Measurements from ENCODE around the gene CDNF.

The CDNF gene

GRCh38 chr10:14800397-14800796, 37.4 kb downstream of the CDNF start:
- H3K27ac ChIP-seq (ENCODE audit: insufficient read depth, low read depth, low read length, poor library complexity, severe bottlenecking): no peak overlapping the region
- no peaks in the 10 kb centered on the region for H3K36me3 ChIP-seq (ENCODE audit: control insufficient read depth, insufficient read depth, low read length)
- H3K27me3 ChIP-seq (ENCODE audit: control insufficient read depth, insufficient read depth, low read length, poor library complexity, severe bottlenecking): no peaks in the 10 kb centered on the region
- 74 to 83% methylated on average over 1 of the region's 1 CpG for WGBS, 2 experiments
- no peaks in the 10 kb centered on the region for H3K9me3 ChIP-seq (ENCODE audit: control insufficient read depth, low read length)
- H3K4me3 ChIP-seq (ENCODE audit: insufficient read depth, low read depth, low read length): no peak overlapping the region
- no peaks in the 10 kb centered on the region for H3K4me1 ChIP-seq (ENCODE audit: control insufficient read depth, insufficient read depth, low read length)

DNA sequence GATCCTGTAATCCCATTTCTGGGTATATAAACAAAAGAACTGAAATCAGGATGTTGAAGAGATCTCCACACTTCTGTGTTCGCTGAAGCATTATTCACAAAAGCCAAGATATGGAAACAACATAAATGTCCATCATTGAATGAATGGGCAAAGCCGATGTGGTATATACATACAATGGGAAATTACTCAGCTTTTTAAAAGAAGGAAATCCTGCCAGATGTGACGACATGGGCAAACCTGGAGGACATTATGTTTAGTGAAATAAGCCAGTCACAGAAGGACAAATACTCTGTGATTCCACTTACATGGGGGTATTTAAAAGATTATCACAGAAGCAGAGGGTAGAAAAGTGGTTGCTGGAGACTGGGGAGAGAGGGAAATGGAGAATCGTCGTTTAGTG, 39.2 kb downstream of the CDNF start:
- no peaks in the 10 kb centered on the region for H3K9me3 ChIP-seq (ENCODE audit: control insufficient read depth, low read length)
- H3K4me1 ChIP-seq (ENCODE audit: control insufficient read depth, insufficient read depth, low read length): no peaks in the 10 kb centered on the region
- no peak overlapping the region for H3K4me3 ChIP-seq (ENCODE audit: insufficient read depth, low read depth, low read length)
- no peaks in the 10 kb centered on the region for H3K27me3 ChIP-seq (ENCODE audit: control insufficient read depth, insufficient read depth, low read length, poor library complexity, severe bottlenecking)
- WGBS, 2 experiments: 57 to 62% methylated on average over 3 to 5 of the region's 5 CpGs
- no peak overlapping the region for H3K27ac ChIP-seq (ENCODE audit: insufficient read depth, low read depth, low read length, poor library complexity, severe bottlenecking)
- H3K36me3 ChIP-seq (ENCODE audit: control insufficient read depth, insufficient read depth, low read length): no peaks in the 10 kb centered on the region

DNA sequence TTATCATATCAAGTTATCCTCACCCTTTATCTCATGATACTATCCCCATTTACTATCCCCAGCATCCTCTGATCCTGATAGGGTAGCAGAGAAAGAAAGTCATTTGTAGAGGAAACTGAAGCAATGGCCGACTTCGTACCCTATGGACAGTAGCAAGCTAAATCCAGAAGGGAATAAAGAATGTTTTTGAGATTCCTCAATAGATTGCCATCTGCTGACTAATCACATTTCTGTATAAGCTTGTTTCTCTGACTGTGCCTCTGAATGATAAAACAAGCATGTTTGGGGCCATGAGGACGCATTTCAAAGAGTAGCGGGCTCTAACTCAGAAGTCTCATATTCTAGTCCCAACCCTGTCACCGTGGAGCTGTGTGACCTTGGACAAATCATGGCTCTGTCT, 49.9 kb downstream of the CDNF start:
- H3K4me1 ChIP-seq (ENCODE audit: control insufficient read depth, insufficient read depth, low read length): no peaks in the 10 kb centered on the region
- no peak overlapping the region for H3K27ac ChIP-seq (ENCODE audit: insufficient read depth, low read depth, low read length, poor library complexity, severe bottlenecking)
- H3K4me3 ChIP-seq (ENCODE audit: insufficient read depth, low read depth, low read length): no peak overlapping the region
- no peaks in the 10 kb centered on the region for H3K27me3 ChIP-seq (ENCODE audit: control insufficient read depth, insufficient read depth, low read length, poor library complexity, severe bottlenecking)
- WGBS, 2 experiments: 94% methylated on average over 5 of the region's 5 CpGs
- no peaks in the 10 kb centered on the region for H3K9me3 ChIP-seq (ENCODE audit: control insufficient read depth, low read length)
- H3K36me3 ChIP-seq (ENCODE audit: control insufficient read depth, insufficient read depth, low read length): no peaks in the 10 kb centered on the region

DNA sequence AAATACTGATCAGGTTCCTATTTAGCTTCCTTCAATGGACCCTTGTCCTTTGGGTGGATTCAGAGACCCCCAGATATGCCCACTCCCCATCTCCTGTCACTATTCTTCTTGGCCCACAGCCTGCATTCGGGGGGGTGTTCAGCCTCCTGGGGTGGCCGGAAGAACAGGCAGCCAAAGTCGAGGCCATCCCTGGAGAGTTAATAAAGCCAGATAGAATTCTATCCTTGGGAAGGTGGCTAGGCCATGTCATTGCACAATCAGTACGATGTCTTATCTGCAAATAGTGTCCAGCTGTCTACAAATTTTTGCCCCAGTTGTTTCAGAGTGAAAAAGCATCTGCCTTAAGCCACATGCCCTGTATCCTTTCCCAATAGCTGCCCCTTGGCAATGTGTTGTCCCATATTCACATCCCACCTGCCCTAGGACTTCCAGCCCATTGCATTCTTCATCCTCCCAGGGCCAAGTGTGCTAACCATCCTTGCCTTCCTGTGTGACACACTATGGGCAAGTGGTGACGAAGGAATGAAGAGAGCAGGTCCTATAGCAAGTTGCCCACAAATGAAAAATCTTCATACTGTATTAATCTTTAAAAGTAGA, 53.3 kb downstream of the CDNF start:
- 93 to 94% methylated on average over 4 to 5 of the region's 5 CpGs for WGBS, 2 experiments
- no peak overlapping the region for H3K4me3 ChIP-seq (ENCODE audit: insufficient read depth, low read depth, low read length)

DNA sequence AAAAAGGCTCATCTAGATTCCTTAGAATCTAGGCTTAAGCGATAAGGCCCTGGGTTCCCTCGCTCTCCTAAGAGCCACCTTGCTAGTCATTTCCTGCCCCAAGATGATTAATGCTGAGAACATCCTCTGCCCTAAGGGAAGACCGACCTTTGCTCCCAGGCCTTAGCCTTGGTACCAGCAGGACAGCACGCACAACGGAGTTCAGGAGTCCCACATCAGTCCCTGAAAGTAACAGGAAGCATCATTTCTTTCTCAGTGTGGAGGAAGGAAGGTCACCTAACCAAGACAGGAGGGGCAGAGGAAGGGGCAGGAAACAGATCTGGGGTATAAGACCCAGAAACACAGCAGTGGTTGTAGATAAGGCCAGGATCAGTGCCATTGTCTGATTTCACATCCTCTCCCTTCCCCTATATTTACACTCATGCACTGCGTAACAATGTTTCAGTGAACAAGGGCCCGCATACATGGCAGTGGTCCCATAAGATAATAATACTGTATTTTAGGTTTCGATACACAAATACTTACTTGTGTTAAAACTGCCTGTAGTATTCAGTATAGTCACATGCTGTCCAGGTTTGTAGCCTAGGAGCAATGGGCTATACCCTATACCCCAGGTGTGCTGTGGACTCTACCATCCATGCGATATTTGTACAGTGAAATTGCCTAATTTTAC, 55.0 kb downstream of the CDNF start:
- Histone ChIP-seq H3K27ac (ENCODE audit: insufficient read depth, low read depth, low read length, poor library complexity, severe bottlenecking) (no peak overlapping the region), H3K27me3 (ENCODE audit: control insufficient read depth, insufficient read depth, low read length, poor library complexity, severe bottlenecking) (no peaks in the 10 kb centered on the region), H3K9me3 (ENCODE audit: control insufficient read depth, low read length) (no peaks in the 10 kb centered on the region), H3K36me3 (ENCODE audit: control insufficient read depth, insufficient read depth, low read length) (no peaks in the 10 kb centered on the region), H3K4me1 (ENCODE audit: control insufficient read depth, insufficient read depth, low read length) (no peaks in the 10 kb centered on the region), H3K4me3 (ENCODE audit: insufficient read depth, low read depth, low read length) (no peak overlapping the region)
- 93 to 95% methylated on average over 9 of the region's 9 CpGs for WGBS, 2 experiments

More for the DNA sequence above, 53.3 kb downstream of the CDNF start:
- no peak overlapping the region for H3K27ac ChIP-seq (ENCODE audit: insufficient read depth, low read depth, low read length, poor library complexity, severe bottlenecking)
- no peaks in the 10 kb centered on the region for H3K4me1 ChIP-seq (ENCODE audit: control insufficient read depth, insufficient read depth, low read length)
- H3K9me3 ChIP-seq (ENCODE audit: control insufficient read depth, low read length): no peaks in the 10 kb centered on the region
- H3K27me3 ChIP-seq (ENCODE audit: control insufficient read depth, insufficient read depth, low read length, poor library complexity, severe bottlenecking): no peaks in the 10 kb centered on the region
- H3K36me3 ChIP-seq (ENCODE audit: control insufficient read depth, insufficient read depth, low read length): no peaks in the 10 kb centered on the region

- H3K27ac ChIP-seq (ENCODE audit: insufficient read depth, low read depth, low read length, poor library complexity, severe bottlenecking): no peak overlapping the region
- H3K9me3 ChIP-seq (ENCODE audit: control insufficient read depth, low read length): no peaks in the 10 kb centered on the region
- no peaks in the 10 kb centered on the region for H3K36me3 ChIP-seq (ENCODE audit: control insufficient read depth, insufficient read depth, low read length)
- WGBS, 2 experiments: 72 to 79% methylated on average over 7 of the region's 7 CpGs
- no peak overlapping the region for H3K4me3 ChIP-seq (ENCODE audit: insufficient read depth, low read depth, low read length)
- no peaks in the 10 kb centered on the region for H3K4me1 ChIP-seq (ENCODE audit: control insufficient read depth, insufficient read depth, low read length)
- no peaks in the 10 kb centered on the region for H3K27me3 ChIP-seq (ENCODE audit: control insufficient read depth, insufficient read depth, low read length, poor library complexity, severe bottlenecking)
Observed at GRCh38 chr10:14781763-14782162, 56.1 kb downstream of the CDNF start.

- H3K27ac ChIP-seq (ENCODE audit: insufficient read depth, low read depth, low read length, poor library complexity, severe bottlenecking): no peak overlapping the region
Observed at GRCh38 chr10:14779001-14779651, 58.7 kb downstream of the CDNF start.

GRCh38 chr10:14776546-14776945, 61.3 kb downstream of the CDNF start:
- H3K4me1 ChIP-seq (ENCODE audit: control insufficient read depth, insufficient read depth, low read length): peaks cover 2% of the 10 kb centered on the region
- no peaks in the 10 kb centered on the region for H3K9me3 ChIP-seq (ENCODE audit: control insufficient read depth, low read length)
- H3K36me3 ChIP-seq (ENCODE audit: control insufficient read depth, insufficient read depth, low read length): no peaks in the 10 kb centered on the region
- H3K4me3 ChIP-seq (ENCODE audit: insufficient read depth, low read depth, low read length): no peak overlapping the region
- WGBS, 2 experiments: 85 to 88% methylated on average over 9 of the region's 9 CpGs
- no peak overlapping the region for H3K27ac ChIP-seq (ENCODE audit: insufficient read depth, low read depth, low read length, poor library complexity, severe bottlenecking)
- no peaks in the 10 kb centered on the region for H3K27me3 ChIP-seq (ENCODE audit: control insufficient read depth, insufficient read depth, low read length, poor library complexity, severe bottlenecking)

More at GRCh38 chr10:14779001-14779651, 58.7 kb downstream of the CDNF start:
- Histone ChIP-seq H3K9me3 (ENCODE audit: control insufficient read depth, low read length) (no peaks in the 10 kb centered on the region), H3K4me1 (ENCODE audit: control insufficient read depth, insufficient read depth, low read length) (peaks cover 2% of the 10 kb centered on the region), H3K4me3 (ENCODE audit: insufficient read depth, low read depth, low read length) (no peak overlapping the region), H3K36me3 (ENCODE audit: control insufficient read depth, insufficient read depth, low read length) (no peaks in the 10 kb centered on the region), H3K27me3 (ENCODE audit: control insufficient read depth, insufficient read depth, low read length, poor library complexity, severe bottlenecking) (no peaks in the 10 kb centered on the region)
- 83 to 87% methylated on average over 6 of the region's 6 CpGs for WGBS, 2 experiments

- WGBS, 2 experiments: 93% methylated on average over 3 of the region's 3 CpGs
- no peaks in the 10 kb centered on the region for H3K36me3 ChIP-seq (ENCODE audit: control insufficient read depth, insufficient read depth, low read length)
- H3K9me3 ChIP-seq (ENCODE audit: control insufficient read depth, low read length): no peaks in the 10 kb centered on the region
- H3K4me1 ChIP-seq (ENCODE audit: control insufficient read depth, insufficient read depth, low read length): peaks cover 2% of the 10 kb centered on the region
- H3K27ac ChIP-seq (ENCODE audit: insufficient read depth, low read depth, low read length, poor library complexity, severe bottlenecking): no peak overlapping the region
- no peaks in the 10 kb centered on the region for H3K27me3 ChIP-seq (ENCODE audit: control insufficient read depth, insufficient read depth, low read length, poor library complexity, severe bottlenecking)
- H3K4me3 ChIP-seq (ENCODE audit: insufficient read depth, low read depth, low read length): no peak overlapping the region
Observed at GRCh38 chr10:14775656-14776055, 62.2 kb downstream of the CDNF start.

GRCh38 chr10:14774797-14775196, 63.0 kb downstream of the CDNF start, which contains the start of gene FAM107B:
Gene FAM107B, minus strand, starts transcription at chr10:14774897. Its CDS starts 234 bp downstream, at chr10:14774663.
- no peaks in the 10 kb centered on the region for H3K27me3 ChIP-seq (ENCODE audit: control insufficient read depth, insufficient read depth, low read length, poor library complexity, severe bottlenecking)
- peaks cover 2% of the 10 kb centered on the region for H3K4me1 ChIP-seq (ENCODE audit: control insufficient read depth, insufficient read depth, low read length)
- no peaks in the 10 kb centered on the region for H3K36me3 ChIP-seq (ENCODE audit: control insufficient read depth, insufficient read depth, low read length)
- H3K4me3 ChIP-seq (ENCODE audit: insufficient read depth, low read depth, low read length): no peak within 1 kb of the TSS
- 82 to 92% methylated on average over 8 of the region's 8 CpGs for WGBS, 2 experiments
- H3K9me3 ChIP-seq (ENCODE audit: control insufficient read depth, low read length): no peaks in the 10 kb centered on the region
- no peak within 1 kb of the TSS for H3K27ac ChIP-seq (ENCODE audit: insufficient read depth, low read depth, low read length, poor library complexity, severe bottlenecking)
